ENCODE measurements around the gene AK2.
"Not testable (repeated sequence)": the region's sequence is repeated elsewhere in the genome, so short reads cannot be mapped to it uniquely, and the experiment has no call there.

Gene AK2

GRCh38 chr1:33005117-33005837 is 31.4 kb downstream of the AK2 start:
- no peak for DNase-seq (ENCODE audit: low read depth, low spot score)

GRCh38 chr1:33004613-33005012 is 32.1 kb downstream of the AK2 start:
- DNase-seq (ENCODE audit: low read depth, low spot score), result no peak
- no peak overlapping the region for H3K4me3 ChIP-seq (ENCODE audit: low read length)

More at GRCh38 chr1:33005117-33005837, 31.4 kb downstream of the AK2 start:
- H3K4me3 ChIP-seq (ENCODE audit: low read length), result no peak overlapping the region

GRCh38 chr1:33003657-33004056 is 33.0 kb downstream of the AK2 start:
- no peak for DNase-seq (ENCODE audit: low read depth, low spot score)
- no peak overlapping the region for H3K4me3 ChIP-seq (ENCODE audit: low read length)

- no peak for DNase-seq (ENCODE audit: low read depth, low spot score)
- no peak overlapping the region for H3K4me3 ChIP-seq (ENCODE audit: low read length)
Measured at GRCh38 chr1:33002006-33002405, 34.7 kb downstream of the AK2 start.

GRCh38 chr1:33001282-33001681 is 35.4 kb downstream of the AK2 start:
- no peak for DNase-seq (ENCODE audit: low read depth, low spot score)
- no peak overlapping the region for H3K4me3 ChIP-seq (ENCODE audit: low read length)

- DNase-seq (ENCODE audit: low read depth, low spot score), result no peak
- H3K4me3 ChIP-seq (ENCODE audit: low read length), result no peak overlapping the region
Measured at GRCh38 chr1:33000427-33001026, 36.2 kb downstream of the AK2 start.

- no peak overlapping the region for H3K4me3 ChIP-seq (ENCODE audit: low read length)
- no peak for DNase-seq (ENCODE audit: low read depth, low spot score)
Measured at GRCh38 chr1:32998997-32999396, 37.7 kb downstream of the AK2 start.

- H3K4me3 ChIP-seq (ENCODE audit: low read length), result no peak overlapping the region
- no peak for DNase-seq (ENCODE audit: low read depth, low spot score)
Measured at GRCh38 chr1:32998064-32998463, 38.6 kb downstream of the AK2 start.

- no peak overlapping the region for H3K4me3 ChIP-seq (ENCODE audit: low read length)
- DNase-seq (ENCODE audit: low read depth, low spot score), result no peak
Measured at GRCh38 chr1:32997381-32997891, 39.2 kb downstream of the AK2 start.

- DNase-seq (ENCODE audit: low read depth, low spot score); H3K4me3 ChIP-seq (ENCODE audit: low read length): not testable (repeated sequence)
Measured at GRCh38 chr1:32993324-32993636, 43.4 kb downstream of the AK2 start.

- no peak overlapping the region for H3K4me3 ChIP-seq (ENCODE audit: low read length)
Measured at GRCh38 chr1:32992489-32993323, 44.0 kb downstream of the AK2 start.

GRCh38 chr1:32991819-32992488 is 44.7 kb downstream of the AK2 start:
- H3K4me3 ChIP-seq (ENCODE audit: low read length), result no peak overlapping the region
- no peak for DNase-seq (ENCODE audit: low read depth, low spot score)

More at GRCh38 chr1:32992489-32993323, 44.0 kb downstream of the AK2 start:
- DNase-seq (ENCODE audit: low read depth, low spot score), result peak; percentile 36

- DNase-seq (ENCODE audit: low read depth, low spot score), result no peak
- no peak overlapping the region for H3K4me3 ChIP-seq (ENCODE audit: low read length)
Measured at GRCh38 chr1:32991386-32991785, 45.3 kb downstream of the AK2 start.

GRCh38 chr1:32990887-32991286 is 45.8 kb downstream of the AK2 start:
- no peak for DNase-seq (ENCODE audit: low read depth, low spot score)
- H3K4me3 ChIP-seq (ENCODE audit: low read length), result no peak overlapping the region

- no peak for DNase-seq (ENCODE audit: low read depth, low spot score)
- H3K4me3 ChIP-seq (ENCODE audit: low read length), result no peak overlapping the region
Measured at GRCh38 chr1:32989160-32990050, 47.3 kb downstream of the AK2 start.

- no peak overlapping the region for H3K4me3 ChIP-seq (ENCODE audit: low read length)
- no peak for DNase-seq (ENCODE audit: low read depth, low spot score)
Measured at GRCh38 chr1:32988665-32989064, 48.0 kb downstream of the AK2 start.

GRCh38 chr1:32985226-32985625 is 51.5 kb downstream of the AK2 start:
- no peak overlapping the region for H3K4me3 ChIP-seq (ENCODE audit: low read length)
- no peak for DNase-seq (ENCODE audit: low read depth, low spot score)

GRCh38 chr1:32984455-32985171 is 52.1 kb downstream of the AK2 start:
- no peak overlapping the region for H3K4me3 ChIP-seq (ENCODE audit: low read length)
- no peak for DNase-seq (ENCODE audit: low read depth, low spot score)

Measured in Jurkat, Clone E6-1 (cell line).